SKM-1 treated with dmso at 0.1 percent for 144 hours (cell line): Measurements from ENCODE around the gene RASAL1.

Experiments used
- DNase-seq: peaks from one replicate; lab custom pipeline; 2025; ENCODE audit not compliant: unreplicated experiment; lab: John Stamatoyannopoulos, UW

RASAL1 gene

DNA sequence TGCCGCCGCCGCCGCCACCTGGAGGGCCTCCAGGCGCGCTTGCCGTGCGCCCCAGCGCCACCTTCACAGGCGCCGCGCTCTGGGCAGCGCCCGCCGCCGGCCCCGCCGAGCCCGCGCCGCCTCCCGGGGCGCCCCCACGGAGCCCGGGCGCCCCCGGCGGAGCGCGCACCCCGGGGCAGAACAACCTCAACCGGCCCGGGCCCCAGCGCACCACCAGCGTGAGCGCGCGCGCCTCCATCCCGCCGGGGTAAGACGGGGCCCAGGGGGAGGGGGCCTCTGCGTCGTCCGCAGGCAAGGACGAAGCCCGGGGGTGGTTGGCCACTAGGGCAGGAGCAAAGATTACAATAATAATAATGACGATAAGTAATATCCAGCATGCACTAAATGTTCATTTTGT, 57.7 kb downstream of the RASAL1 start:
- DNase-seq, result no peak

DNA sequence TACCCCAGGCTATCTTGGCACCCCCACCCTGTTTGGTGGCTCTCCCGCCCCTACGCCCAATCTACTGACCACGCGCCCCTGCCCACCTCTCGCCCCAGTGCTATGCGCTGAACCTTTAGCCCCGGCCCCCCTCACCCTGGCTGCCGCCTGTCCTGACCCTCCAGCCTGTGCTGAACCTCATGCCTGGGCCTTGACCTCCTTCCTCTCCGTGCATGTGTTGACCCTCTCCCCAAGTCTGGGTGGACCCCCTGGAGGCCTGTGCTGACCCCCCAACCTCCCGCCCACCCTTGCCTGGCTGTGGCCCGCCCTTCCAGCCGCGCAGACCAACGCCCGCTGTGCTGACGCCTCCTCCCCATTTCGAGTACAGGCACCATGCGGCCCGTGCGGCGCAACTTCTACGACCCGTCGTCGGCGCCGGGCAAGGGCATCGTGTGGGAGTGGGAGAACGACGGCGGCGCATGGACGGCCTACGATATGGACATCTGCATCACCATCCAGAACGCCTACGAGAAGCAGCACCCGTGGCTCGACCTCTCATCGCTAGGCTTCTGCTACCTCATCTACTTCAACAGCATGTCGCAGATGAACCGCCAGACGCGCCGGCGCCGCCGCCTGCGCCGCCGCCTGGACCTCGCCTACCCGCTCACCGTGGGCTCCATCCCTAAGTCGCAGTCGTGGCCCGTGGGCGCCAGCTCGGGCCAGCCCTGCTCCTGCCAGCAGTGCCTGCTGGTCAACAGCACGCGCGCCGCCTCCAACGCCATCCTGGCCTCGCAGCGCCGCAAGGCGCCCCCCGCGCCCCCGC, 58.3 kb downstream of the RASAL1 start:
- DNase-seq, result no peak

DNA sequence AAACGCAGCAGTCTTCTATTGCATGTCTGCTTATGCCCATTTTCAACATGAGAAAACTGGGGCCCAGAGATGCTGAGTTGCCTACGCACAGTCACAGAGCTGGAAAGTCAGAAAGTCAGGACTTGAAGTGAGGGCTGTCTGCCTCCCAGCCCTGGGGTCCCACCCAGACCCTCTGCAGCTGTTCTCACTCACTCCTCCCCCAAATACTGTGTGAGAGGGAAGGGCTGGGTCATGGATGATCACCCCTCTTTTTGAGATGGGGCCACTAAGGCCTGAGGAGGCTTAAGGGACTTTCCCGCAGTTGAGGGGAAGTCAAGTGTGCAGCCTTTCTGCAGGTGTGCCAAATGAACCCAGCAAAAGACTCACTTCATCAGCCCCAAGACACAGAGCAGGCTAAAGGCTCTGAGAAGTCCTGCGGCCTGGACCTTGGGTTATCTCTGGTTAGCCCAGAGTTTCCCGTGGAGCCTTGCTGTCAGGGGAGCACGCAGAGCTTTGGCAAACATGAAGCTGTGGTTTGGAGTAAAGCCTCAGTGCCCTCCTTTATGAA, 60.4 kb downstream of the RASAL1 start:
- DNase-seq, result no peak

DNA sequence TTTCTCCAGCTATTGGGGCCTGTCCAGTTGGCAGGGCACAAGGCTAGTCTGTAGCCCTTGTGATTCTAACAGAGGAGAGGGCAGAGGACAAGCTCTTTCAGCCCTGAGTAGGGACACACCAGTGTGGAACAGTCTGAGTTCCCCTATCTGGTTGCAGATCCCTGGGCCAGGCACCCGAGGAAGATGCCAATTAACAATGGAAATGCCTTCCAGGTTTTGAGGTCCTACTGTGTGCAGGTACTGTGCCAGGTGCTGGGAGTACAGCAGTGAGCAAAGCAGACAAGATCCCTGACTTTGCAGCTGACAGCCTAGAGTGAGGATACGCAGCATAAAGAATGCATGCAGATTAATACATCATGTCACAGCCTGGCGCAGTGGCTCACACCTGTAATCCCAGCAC, 62.0 kb downstream of the RASAL1 start:
- no peak for DNase-seq

DNA sequence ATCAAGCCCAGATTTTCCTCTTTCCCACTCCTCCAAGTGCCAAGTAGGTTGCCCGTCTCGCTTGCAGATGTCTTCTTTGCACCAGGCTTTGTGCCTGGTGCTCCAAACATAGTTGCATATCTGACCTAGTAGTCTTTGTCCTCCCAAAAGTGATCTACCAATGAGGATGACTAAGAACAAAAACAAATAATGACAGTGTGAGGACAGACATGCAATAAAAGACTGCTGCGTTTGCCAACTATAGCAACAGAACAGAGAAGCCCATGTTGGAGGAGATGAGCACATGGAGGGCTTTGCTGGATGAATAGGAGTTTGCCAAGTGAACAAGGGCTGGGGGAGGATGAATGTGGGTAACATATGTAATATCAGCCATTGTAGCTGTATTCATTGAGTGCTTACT, 63.4 kb downstream of the RASAL1 start:
- DNase-seq, result no peak

DNA sequence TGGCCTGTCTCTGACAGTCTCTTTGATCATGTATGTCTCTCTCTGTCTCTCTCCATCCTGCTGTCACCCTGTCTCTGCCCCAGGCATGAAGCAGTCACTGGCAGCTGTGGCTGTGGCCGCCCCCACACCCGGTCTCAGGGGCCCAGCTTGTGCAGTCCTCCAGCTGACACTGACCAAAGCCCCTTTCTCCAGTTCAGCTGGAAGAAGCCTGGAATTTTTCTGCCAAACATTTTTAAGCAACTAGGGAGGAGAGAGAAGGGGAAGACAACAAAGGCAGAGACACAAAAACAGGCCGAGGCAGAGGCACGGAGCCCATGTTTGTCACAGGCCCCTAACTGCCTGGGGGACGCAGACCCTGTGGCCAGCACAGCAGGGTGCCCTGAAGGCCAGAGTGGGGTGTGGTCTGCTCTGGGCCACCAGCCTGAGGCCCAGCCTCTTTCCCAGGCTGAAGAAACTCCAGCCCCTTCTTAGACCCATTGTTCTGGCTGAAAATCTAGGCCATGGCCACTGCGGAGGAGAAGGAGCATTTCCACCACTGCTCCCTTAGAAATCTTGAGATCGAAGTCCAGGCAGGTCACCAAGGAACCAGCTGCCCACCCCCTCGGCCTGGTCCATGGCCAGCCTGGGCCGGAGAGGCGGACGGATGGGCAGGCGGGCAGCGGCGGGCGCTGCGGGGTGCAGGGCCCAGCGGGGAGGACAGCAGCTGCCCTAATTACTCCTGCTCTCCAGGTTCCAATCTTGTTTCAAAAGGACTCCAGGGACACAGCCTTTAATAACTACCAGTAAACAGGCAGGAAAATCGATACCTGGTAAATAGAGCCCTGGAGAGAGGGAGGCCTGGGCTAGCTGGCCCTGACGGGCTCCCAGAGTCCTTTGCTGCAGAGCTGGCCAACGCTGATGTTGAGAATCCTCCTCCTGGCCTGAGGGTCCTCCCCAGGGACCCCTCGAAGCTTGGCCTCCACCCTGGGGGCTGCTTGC, 64.1 kb downstream of the RASAL1 start:
- DNase-seq, result no peak

DNA sequence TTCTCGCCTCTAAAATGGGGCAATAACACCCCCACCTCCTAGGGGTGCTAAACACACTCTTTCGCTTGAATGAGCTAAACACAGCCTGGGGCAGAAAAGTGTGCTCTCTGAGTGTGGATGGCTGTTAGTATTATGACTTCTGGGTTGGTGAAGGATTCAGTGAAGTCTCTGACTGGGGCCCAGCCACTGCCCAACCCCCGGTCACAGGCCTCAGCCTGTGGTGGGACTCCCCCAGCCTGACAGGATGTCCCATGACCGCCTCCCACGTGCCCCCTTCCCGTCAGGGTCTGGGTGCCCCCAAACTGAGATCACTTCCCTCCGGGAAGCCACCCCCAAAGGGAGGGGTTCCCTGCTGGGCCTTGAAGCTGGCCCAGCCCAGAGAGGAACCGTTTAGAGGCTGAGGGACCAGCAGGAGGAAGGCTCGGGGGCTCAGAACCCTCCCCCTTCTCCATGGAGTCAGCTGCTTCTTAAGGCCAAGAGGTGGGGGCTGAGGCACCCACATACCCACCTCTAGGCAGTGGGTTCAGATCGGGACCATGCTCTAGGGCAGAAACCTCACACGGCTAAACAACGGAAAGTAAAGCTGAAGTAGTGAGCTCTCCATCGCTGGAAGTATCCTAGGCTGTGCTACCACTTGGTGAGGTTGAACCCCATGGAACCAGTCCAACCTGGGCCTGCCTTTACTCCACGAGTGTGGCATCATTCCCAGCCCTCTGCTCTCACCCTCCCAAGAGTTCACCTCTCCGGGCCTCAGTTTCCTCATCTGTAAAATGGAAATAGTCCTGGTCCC, 65.2 kb downstream of the RASAL1 start:
- DNase-seq, result no peak

DNA sequence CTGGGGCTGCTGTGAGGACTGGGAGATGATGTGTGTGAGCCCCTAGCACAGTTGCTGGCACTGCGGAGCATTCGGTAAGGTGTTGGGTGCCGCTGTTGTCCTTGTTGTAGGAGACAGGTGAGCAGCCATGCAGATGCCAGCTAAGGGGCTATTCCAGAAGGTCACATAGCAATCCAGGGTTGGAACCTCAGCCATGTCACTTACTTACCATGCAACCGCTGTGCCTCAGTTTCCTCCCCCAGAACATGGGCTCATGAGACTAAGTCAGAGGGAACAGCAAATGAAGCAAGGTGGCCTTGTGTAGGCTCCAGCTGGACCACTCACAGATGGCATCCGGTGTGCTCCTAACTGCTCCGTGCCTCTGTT, 65.8 kb downstream of the RASAL1 start:
- DNase-seq, result no peak

DNA sequence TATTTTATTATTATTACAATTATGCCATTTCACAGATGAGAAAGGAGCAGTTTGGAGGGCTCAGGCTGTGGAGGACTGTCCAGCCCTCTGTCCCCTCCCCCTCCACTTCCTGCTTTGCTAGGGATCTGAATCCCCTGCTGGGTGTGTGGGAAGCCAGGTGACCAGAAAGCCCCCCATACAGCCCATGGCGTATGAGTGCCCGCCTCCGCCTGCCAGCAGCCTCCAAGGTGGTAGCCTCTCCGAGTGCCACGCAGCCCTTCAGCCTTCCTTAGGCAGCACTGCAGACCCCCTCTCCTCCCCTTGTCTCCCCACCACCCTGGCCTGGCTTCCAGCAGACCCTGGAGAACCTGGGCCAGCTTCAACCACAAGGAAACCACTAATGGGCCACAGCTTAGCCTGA, 66.4 kb downstream of the RASAL1 start:
- no peak for DNase-seq

DNA sequence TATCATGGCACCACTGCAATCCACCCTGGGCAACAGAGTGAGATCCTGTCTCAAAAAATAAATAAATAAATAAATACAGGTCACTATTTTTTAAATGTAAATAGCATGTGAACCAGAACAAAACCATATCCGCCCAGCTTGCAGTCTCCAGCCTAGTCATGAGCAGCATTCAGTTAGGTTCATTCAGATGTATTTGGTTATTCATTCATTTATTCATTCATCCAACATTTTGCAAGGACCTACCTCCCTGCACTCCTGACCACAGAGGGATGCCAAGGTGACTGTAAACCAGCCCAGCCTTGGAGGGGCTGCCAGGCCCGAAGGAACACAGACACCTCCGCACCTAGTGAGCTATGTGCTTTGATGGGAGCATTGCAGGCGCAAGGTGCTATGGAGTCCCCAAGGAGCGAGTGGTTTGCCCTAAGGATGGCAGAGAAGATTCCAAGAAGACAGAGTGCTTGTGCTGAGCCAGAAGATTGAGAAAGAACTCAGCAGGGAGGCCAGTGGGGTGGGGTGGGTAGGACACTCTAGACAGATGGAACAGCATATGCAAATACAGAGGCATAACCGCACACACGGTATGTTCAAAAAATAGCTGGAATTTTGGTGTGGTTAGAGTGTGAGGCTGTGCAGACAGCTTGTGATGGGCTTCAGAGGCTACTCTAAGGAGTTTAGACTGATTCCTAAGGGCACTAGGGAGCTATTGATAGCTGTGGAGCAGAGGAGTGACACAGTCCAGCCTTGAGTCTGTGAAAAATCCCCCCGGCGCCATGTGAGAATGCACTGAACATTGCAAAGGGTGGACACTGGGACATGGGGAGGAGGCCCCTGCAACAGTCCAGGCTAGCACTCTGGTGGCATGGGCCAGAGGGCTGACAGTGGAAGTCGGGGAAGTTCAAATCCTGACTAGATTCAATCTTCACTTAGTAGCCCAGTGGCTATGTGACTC, 67.3 kb downstream of the RASAL1 start:
- DNase-seq, result no peak

DNA sequence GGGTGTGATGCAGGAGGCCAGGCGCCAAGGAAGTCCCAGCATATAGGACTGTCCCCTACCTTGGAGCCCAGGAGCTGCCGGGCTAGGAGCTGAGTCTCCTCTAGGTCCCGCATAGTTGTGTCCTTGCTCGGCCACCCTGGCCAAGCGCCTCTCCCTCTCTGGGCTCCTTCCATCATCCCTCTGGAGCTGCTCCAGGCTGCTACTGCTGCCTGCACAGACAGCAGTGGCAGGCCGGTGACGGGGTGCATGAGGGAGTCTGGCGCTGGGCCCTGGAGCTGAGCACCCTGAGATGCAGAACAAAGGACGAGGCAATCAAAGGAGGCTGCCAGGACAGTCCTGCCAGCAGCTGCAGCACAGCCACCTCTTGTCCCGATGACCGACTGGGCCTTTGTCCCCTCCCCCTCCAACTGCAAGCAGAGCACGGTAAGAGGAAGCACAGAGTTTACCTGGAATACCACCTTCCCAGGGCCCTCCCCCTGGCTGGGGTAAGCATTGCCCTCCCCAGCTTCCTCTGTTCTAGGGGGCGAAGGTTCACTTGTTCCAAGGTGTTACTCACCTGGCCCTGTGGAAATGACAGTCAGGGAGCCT, 68.7 kb downstream of the RASAL1 start:
- no peak for DNase-seq

DNA sequence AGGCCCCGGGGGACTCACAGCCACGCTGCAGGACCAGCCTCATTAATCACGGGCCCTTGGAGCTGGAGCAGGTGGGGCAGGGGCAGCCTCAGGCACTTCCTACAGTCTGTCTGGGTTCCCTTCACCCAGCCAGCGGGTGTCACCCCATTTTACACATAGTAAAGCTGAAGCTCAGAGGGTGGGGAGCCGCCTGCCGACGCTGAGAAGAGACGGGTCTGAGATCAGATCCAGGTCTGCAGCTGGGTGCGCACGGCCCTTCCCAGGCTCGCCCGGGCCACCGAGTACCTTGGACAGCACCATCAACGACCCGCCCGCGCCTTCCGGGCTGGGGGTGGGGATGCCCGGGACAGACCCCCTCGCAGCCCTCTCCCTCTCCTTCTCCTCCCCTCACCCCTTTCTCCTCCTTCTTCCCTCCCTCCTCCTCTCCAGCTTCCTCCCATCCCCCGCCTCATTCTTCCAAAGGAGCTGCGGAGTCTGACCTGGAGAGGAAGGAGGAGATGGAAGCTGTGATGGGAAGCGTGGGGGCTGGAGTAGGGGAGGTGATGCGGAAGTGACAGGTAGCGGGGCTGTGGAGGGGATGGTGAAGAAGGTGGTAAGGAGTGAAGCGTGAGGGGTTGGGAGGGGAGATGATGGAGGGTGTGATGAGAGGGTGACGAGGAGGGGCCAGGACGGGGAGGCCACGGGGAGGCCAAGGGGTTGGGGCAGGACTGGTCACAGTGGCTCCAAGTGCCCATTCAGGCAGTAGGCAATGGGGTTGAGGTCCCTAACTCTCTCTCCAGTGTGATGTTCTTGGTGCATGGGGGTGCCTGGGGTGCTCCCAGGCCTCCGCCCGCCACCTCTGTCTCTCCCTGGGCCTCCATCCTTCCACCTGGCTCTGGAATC, 70.2 kb downstream of the RASAL1 start:
- DNase-seq, result no peak

DNA sequence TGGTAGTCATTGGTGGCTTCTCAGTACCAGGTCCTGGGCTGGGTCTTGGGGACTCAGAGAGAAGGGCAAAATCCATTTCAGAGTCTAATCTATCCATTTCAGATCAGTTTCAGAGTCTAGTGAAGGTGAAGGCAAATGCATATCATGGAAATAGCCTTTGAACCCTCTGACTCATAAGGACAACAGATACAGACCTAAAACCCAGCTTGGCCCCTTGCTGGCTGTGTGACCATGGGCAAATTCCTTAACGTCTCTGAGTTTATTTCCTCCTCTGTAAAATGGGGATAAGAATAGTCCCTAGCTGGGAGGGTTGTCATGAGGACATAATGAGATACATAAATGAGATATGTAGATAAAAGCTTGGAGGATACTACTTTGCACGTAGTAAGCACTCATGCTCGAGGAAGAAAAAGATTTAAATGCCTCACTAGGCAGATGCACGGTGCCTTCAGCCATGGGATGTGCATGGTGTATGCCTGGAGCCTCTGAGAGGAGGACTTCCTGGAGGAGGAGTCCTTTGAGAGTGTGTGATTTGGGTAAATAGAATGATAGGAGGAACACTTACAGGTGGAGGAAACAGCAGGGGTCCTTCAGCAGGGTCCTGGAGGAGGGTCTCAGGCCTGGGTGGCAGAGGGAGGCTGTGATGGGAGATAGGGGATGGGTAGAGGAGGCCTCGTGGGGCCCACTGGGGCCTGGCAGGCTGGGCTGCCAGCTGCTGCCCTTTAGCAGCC, 71.0 kb downstream of the RASAL1 start:
- no peak for DNase-seq

DNA sequence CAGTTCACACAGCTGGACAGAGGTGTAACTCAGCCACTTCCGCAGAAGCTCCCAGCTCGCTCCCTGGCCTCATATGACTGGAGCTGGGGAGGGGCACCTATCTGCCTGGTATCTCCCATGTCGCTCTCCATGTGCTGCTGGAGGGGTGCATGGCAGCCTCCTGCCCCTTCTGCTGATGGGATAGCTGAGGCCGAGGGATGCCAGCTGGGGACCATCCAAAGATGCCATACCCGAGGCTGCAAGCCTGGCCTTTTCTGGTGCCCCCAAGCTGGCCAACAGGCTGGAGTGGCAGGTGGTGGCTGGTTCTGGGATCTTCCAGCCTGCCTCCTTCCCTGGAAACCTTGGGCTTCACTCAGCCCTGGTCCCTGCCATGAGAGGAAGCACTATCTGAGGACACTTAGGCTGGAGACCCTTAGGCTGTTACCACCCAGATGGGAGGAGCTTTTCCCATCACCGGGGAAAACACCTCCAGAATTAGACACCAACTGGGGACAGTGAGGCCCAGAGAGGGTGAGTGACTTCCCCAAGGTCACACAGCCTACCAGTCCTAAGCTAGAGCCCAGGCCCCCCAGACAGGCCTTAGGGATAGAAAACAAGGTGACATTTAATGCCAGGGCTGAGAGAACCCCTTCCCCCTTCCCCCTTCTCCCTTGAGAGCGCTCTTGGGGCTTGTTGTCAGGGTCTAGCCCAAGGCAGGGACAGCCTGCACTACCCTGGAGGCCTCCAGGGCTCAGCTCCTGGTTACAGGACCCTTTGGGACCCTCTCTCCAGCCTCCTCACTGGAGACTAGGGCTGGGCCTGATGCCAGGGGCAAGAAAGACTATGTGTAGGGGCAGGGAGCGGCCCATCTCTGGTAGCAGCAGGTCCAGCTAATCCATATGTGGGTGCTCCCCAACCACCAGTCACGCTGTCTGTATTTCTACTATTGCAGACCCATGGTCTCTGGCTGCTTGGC, 71.9 kb downstream of the RASAL1 start:
- DNase-seq, result no peak

DNA sequence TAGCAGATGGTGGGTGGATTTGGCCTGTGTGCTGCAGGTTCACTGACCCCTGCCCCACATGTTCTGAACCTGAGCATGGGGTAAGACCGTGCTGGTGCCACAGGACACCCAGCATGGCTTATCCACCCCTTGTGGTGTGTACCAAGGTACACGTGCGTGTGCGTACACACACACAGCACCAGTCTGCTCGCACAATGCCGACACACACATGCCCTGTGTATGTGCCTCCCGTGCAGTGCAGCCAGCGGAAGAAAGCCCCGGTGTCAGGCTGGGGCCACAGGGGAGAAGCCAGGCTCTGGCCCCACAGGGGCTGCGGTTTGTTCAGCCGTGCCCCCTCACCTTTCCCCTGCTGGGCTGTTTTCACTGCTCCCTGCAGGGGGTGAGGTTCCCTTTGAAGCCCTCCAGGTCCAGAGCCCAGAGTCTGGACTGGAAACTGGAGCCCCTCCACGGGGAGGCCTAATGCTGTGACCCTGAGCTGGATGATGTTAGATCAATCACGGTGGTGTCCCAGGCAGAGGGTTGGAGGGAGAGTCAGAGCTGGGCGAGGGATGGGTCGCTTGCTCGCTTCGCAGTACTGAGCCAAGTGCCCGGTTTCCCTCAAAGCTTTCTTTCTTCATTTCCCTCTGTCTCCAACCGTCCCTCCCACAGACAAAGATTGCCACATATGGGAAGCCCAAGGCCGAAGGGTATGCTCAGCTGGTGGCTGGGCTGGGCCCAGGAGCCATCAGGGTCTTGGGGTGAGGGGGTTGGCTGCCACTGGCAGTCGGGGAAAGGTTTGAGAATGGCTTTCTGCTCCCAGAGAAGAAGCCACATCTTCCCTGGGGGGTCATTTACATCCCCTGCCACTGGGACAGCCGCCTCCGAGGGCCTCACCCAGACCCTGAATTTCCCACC, 72.8 kb downstream of the RASAL1 start:
- no peak for DNase-seq
